ENCODE data around the gene NADSYN1. TPM values are rescaled to one million over a fixed set of nuclear protein-coding genes. Genes with fewer than 3 reads are reported as not detected.

Gene NADSYN1
- total RNA-seq, 1 experiment from 2014 or later, result 91.3 TPM

DNA sequence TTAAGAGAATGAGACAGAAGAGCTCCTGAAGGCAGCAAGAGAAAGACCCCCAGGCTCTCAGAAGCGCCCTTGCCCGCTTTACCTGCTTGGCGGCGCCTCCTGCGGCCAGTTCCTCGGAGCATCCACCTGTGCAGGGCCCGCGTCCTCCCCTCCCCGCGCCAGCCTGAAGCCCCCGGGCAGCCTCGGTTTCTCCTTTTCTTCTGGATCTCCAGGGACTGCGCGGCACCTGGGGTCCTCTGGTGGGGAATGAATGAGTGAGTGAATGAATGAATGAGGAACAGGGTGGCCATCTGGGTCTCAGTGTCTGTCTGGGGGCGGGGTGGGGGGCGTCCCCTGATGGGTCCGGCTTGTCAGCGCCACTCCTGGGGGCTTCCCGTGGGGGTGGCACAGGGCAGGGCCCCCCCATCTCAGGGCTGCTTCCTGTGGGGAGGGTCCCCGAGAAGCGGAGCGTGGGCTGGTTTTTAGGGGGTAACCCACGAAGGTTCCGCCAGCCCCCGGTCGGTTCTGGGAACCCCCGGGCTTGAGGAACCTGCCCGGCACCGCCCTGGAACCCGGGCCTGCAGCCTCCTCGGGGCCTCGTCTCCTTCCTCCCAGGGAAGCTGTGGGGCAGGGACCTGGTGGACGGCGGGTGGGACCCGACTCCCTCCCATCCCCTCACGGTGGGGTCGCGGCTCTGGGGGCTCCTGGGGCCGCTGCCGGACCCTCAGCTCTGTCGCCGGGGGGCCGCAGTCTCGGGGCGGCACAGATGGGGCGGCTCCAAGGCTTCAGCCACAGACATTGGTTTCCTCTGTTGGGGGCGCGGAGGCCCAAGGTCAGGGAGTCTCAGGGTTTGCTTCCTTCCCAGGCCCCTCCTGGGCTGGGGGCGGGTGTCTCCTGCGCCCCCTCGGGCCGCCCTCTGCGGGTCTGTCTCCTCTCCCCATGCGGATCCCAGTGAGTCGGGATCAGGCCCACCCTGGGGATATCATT lies 65.8 kb downstream of the NADSYN1 start:
- TF ChIP-seq, protein P1, sequence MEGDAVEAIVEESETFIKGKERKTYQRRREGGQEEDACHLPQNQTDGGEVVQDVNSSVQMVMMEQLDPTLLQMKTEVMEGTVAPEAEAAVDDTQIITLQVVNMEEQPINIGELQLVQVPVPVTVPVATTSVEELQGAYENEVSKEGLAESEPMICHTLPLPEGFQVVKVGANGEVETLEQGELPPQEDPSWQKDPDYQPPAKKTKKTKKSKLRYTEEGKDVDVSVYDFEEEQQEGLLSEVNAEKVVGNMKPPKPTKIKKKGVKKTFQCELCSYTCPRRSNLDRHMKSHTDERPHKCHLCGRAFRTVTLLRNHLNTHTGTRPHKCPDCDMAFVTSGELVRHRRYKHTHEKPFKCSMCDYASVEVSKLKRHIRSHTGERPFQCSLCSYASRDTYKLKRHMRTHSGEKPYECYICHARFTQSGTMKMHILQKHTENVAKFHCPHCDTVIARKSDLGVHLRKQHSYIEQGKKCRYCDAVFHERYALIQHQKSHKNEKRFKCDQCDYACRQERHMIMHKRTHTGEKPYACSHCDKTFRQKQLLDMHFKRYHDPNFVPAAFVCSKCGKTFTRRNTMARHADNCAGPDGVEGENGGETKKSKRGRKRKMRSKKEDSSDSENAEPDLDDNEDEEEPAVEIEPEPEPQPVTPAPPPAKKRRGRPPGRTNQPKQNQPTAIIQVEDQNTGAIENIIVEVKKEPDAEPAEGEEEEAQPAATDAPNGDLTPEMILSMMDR (IDR thresholded peaks at IDR 0.05; ENCODE audit: insufficient read depth in 1 of 2, low read depth in 1 of 2, low read length in 1 of 2, severe bottlenecking in 1 of 2, unreplicated experiment in 1 of 2), result no peak
- POLR2A ChIA-PET, result no interaction called here
- no peak overlapping the region for H3K4me3 ChIP-seq (ENCODE audit: low read depth, low read length)
- Mint-ChIP-seq H3K27me3 (ENCODE audit: insufficient read depth, unreplicated experiment) (peaks cover 3% of the 10 kb centered on the region), H3K4me1 (ENCODE audit: low read depth, unreplicated experiment) (no peaks in the 10 kb centered on the region), H3K9me3 (ENCODE audit: unreplicated experiment) (peaks cover 16% of the 10 kb centered on the region), H3K27ac (ENCODE audit: unreplicated experiment) (no peak overlapping the region), H3K36me3 (ENCODE audit: insufficient read depth, unreplicated experiment) (no peaks in the 10 kb centered on the region), H3K4me3 (ENCODE audit: unreplicated experiment) (no peak overlapping the region)
- CTCF ChIA-PET, result no interaction called here
- no peaks in the 10 kb centered on the region for H3K27me3 ChIP-seq (replicated peaks; ENCODE audit: control insufficient read depth, insufficient read depth, low read length)
- H3K36me3 ChIP-seq (ENCODE audit: control insufficient read depth, insufficient read depth, low read length), result no peaks in the 10 kb centered on the region
- no peaks in the 10 kb centered on the region for H3K4me1 ChIP-seq
- DNase-seq, result peak in 1 of 2 experiments; percentile 34
- H3K9me3 ChIP-seq, result peaks cover 6% of the 10 kb centered on the region; the same call in 1 of the 2 replicates
- BruUV-seq (replicated peaks), result no TSS peak
- intact Hi-C loops (cut with micrococcal nuclease; ENCODE audit: unreplicated experiment), result no loop called here

DNA sequence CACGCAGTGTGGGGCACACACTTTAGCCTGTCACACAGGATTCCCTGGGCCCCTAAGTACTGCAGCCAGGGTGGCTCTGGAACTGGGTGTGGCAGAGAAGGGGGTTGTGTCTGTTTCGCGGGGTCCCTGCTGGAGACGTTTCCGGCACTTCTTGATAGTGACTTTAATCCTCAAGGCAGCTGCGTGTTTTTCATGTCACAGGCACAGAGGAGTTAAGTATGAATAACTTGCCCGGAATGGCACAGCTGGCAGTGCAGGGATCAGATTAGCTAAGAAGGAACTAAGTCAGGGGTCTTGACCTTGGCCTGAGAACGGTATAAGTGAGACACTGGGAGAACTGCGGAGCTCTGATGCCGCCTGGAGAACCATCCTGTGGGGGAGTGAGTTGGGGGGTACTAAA lies 66.5 kb downstream of the NADSYN1 start:
- H3K27ac Mint-ChIP-seq (ENCODE audit: unreplicated experiment), result no peak overlapping the region
- no peak overlapping the region for H3K4me3 ChIP-seq (ENCODE audit: low read depth, low read length)
- no TSS peak for BruUV-seq (replicated peaks)
- H3K9me3 ChIP-seq, result peaks cover 6% of the 10 kb centered on the region; the same call in 1 of the 2 replicates
- DNase-seq, result no peak
- no peaks in the 10 kb centered on the region for H3K27me3 Mint-ChIP-seq (ENCODE audit: insufficient read depth, unreplicated experiment)
- ChIA-PET POLR2A (no interaction called here), CTCF (no interaction called here)
- no peak overlapping the region for H3K4me3 Mint-ChIP-seq (ENCODE audit: unreplicated experiment)
- intact Hi-C loops (cut with micrococcal nuclease; ENCODE audit: unreplicated experiment), result no loop called here
- H3K9me3 Mint-ChIP-seq (ENCODE audit: unreplicated experiment), result peaks cover 9% of the 10 kb centered on the region
- H3K4me1 ChIP-seq, result no peaks in the 10 kb centered on the region
- no peaks in the 10 kb centered on the region for H3K27me3 ChIP-seq (replicated peaks; ENCODE audit: control insufficient read depth, insufficient read depth, low read length)
- TF ChIP-seq, protein P1 (IDR thresholded peaks at IDR 0.05; ENCODE audit: insufficient read depth in 1 of 2, low read depth in 1 of 2, low read length in 1 of 2, severe bottlenecking in 1 of 2, unreplicated experiment in 1 of 2), result no peak
- no peaks in the 10 kb centered on the region for H3K36me3 ChIP-seq (ENCODE audit: control insufficient read depth, insufficient read depth, low read length)
- no peaks in the 10 kb centered on the region for H3K4me1 Mint-ChIP-seq (ENCODE audit: low read depth, unreplicated experiment)
- no peaks in the 10 kb centered on the region for H3K36me3 Mint-ChIP-seq (ENCODE audit: insufficient read depth, unreplicated experiment)

DNA sequence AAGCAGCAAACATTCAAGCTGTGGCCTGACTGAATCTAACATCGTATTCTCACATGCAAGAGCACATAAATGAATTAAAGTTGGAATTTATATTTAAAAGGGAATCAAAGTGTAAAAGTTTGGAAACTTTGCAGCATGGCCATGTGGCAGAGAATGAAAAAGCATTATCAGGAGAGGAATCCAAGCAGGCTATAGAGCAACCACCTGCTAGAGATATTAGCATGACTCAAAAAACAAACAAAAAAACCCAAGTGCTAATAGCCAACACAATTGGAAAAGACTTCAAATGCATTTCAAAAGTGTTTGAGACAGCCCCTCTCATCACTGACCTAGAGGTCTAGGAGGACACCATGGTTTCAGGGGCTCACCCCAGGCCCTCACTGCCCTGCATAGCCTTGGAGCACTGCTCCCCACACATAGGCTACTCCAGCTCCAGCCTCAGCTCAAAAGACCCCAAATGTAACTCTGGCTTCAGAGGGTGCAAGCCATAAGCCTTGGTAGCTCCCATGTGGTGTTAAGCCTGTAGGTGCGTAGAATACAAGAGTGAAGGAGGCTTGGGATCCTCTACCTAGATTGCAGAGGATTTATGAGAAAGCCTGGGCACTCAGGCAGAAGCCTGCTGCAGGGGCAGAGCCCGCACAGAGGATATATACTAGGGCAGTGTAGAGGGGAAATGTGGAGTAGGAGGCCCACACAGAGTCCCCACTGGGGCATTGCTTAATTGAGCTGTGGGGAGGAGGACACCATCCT lies 72.4 kb downstream of the NADSYN1 start:
- Mint-ChIP-seq H3K4me1 (ENCODE audit: low read depth, unreplicated experiment) (peaks cover 24% of the 10 kb centered on the region), H3K4me3 (ENCODE audit: unreplicated experiment) (no peak overlapping the region), H3K36me3 (ENCODE audit: insufficient read depth, unreplicated experiment) (no peaks in the 10 kb centered on the region), H3K27me3 (ENCODE audit: insufficient read depth, unreplicated experiment) (no peaks in the 10 kb centered on the region), H3K9me3 (ENCODE audit: unreplicated experiment) (peaks cover 9% of the 10 kb centered on the region), H3K27ac (ENCODE audit: unreplicated experiment) (no peak overlapping the region)
- BruUV-seq (replicated peaks), result no TSS peak
- intact Hi-C loops (cut with micrococcal nuclease; ENCODE audit: unreplicated experiment), result no loop called here
- no peaks in the 10 kb centered on the region for H3K36me3 ChIP-seq (ENCODE audit: control insufficient read depth, insufficient read depth, low read length)
- TF ChIP-seq, protein P1 (IDR thresholded peaks at IDR 0.05; ENCODE audit: insufficient read depth in 1 of 2, low read depth in 1 of 2, low read length in 1 of 2, severe bottlenecking in 1 of 2, unreplicated experiment in 1 of 2), result no peak
- peaks cover 19% of the 10 kb centered on the region for H3K4me1 ChIP-seq
- CTCF ChIA-PET, result no interaction called here
- peak in 1 of 2 experiments; percentile 19 for DNase-seq
- H3K4me3 ChIP-seq (ENCODE audit: low read depth, low read length), result no peak overlapping the region
- POLR2A ChIA-PET, result no interaction called here
- H3K9me3 ChIP-seq, result 0 out of 2 replicates have a peak, but pooled peaks cover 2% of the 10 kb centered on the region
- H3K27me3 ChIP-seq (replicated peaks; ENCODE audit: control insufficient read depth, insufficient read depth, low read length), result no peaks in the 10 kb centered on the region

All from Caco-2 (cell line).